Lung (tissue), 12 donors: Measurements from ENCODE around the gene RNF152. TPM values are rescaled to one million over a fixed set of nuclear protein-coding genes. Genes with fewer than 3 reads are reported as not detected.

Source experiments
- ATAC-seq: fragments of 200-7000 bp; cut with Tn5 transposase; one replicate; pipeline ENCODE4 v1.9.1; 2020; ENCODE audit warnings: moderate number of reproducible peaks; ENCODE audit not compliant: insufficient read depth, low FRiP score
- DNase-seq, 3 donors: peaks; one replicate each; pipeline ENCODE4 v3.0.0-alpha.2; 2013 to 2017
- H3K27ac ChIP-seq, 2 donors: one replicate each; pipeline ENCODE4 v1.5.1; 2013; ENCODE audit warnings: mild to moderate bottlenecking in 2 of 2, moderate library complexity in 2 of 2, control low read depth in 1 of 2, inconsistent platforms in 1 of 2, low read depth in 1 of 2, low read length in 1 of 2
- H3K27me3 ChIP-seq, 3 donors: one replicate each; pipeline ENCODE4 v1.5.1; 2013; ENCODE audit warnings: low read length in 2 of 3; ENCODE audit not compliant: control insufficient read depth in 3 of 3, insufficient read depth in 3 of 3
- H3K36me3 ChIP-seq, 4 donors: one replicate each; pipeline ENCODE4 v1.5.1; 2013; ENCODE audit warnings: low read length in 4 of 4, mild to moderate bottlenecking in 1 of 4, moderate library complexity in 1 of 4; ENCODE audit not compliant: control insufficient read depth in 4 of 4, insufficient read depth in 4 of 4
- H3K4me1 ChIP-seq, 5 donors: one replicate each; pipeline ENCODE4 v1.5.1; 2013; ENCODE audit warnings: low read length in 5 of 5, mild to moderate bottlenecking in 2 of 5, moderate library complexity in 1 of 5; ENCODE audit not compliant: control insufficient read depth in 5 of 5, insufficient read depth in 5 of 5
- H3K4me3 ChIP-seq: one replicate; pipeline ENCODE4 v1.5.1; 2013; ENCODE audit warnings: mild to moderate bottlenecking, control low read depth, moderate library complexity
- H3K9ac ChIP-seq, 2 donors: one replicate each; pipeline ENCODE4 v1.5.1; 2013; ENCODE audit warnings: low read length in 2 of 2, control low read depth in 1 of 2; ENCODE audit not compliant: insufficient read depth in 1 of 2
- H3K9me3 ChIP-seq, 4 donors: one replicate each; pipeline ENCODE4 v1.5.1; 2013; ENCODE audit warnings: low read length in 3 of 4, mild to moderate bottlenecking in 1 of 4, moderate library complexity in 1 of 4; ENCODE audit not compliant: control insufficient read depth in 4 of 4, insufficient read depth in 3 of 4
- WGBS, 2 donors: extraction: QIAGEN DNeasy Blood & Tissue Kit; methylation state at CpG; one replicate each; pipeline ENCODE4 v1.1.7; 2013; 5-methylcytosine and 5-hydroxymethylcytosine counted together
- polyA plus RNA-seq, 2 donors: library from polyadenylated mRNA; stranded (reverse); fragments of 200-250 nt; gene quantifications; one replicate each; pipeline ENCODE4 v1.2.1, GENCODE V29; 2013
- total RNA-seq, 2 donors: library from RNA; depleted of rRNA in 1 of 2; stranded (reverse); fragments of >200 nt in 1 of 2; gene quantifications; one replicate each; pipeline ENCODE4 v1.2.1, GENCODE V29; 2014 to 2021
- TF ChIP-seq, protein P1 (sequence below): IDR thresholded peaks from 2 replicates; pipeline ENCODE4 v1.5.1; 2012; ENCODE audit warnings: mild to moderate bottlenecking; ENCODE audit errors: control extremely low read depth, extremely low read depth
- donor health status: control.
- donor health status: control.
- donor health status: Bipolar disorder and iron deficiency.
- donor health status: healthy.
- donor health status: DM: yes; HTN: yes; CAD: no.

Gene RNF152
- total and polyA plus RNA-seq, 4 donors, result 1.1 to 55.6 (median 9.6) TPM

- Histone ChIP-seq H3K27me3 (no peaks in the 10 kb centered on the region), H3K9me3 (peaks cover 0 to 5% (median 0%) of the 10 kb centered on the region in 4 donors), H3K4me1 (peaks cover 0 to 12% (median 6%) of the 10 kb centered on the region in 5 donors), H3K36me3 (peaks cover 0 to 1% (median 0%) of the 10 kb centered on the region in 4 donors), H3K9ac (no peak overlapping the region), H3K4me3 (no peak overlapping the region), H3K27ac (peak overlapping the region in 1 of 2 donors; percentile 14)
- WGBS, 2 donors, result 74 to 77% methylated on average over 3 of the region's 3 CpGs
- TF ChIP-seq, protein P1, sequence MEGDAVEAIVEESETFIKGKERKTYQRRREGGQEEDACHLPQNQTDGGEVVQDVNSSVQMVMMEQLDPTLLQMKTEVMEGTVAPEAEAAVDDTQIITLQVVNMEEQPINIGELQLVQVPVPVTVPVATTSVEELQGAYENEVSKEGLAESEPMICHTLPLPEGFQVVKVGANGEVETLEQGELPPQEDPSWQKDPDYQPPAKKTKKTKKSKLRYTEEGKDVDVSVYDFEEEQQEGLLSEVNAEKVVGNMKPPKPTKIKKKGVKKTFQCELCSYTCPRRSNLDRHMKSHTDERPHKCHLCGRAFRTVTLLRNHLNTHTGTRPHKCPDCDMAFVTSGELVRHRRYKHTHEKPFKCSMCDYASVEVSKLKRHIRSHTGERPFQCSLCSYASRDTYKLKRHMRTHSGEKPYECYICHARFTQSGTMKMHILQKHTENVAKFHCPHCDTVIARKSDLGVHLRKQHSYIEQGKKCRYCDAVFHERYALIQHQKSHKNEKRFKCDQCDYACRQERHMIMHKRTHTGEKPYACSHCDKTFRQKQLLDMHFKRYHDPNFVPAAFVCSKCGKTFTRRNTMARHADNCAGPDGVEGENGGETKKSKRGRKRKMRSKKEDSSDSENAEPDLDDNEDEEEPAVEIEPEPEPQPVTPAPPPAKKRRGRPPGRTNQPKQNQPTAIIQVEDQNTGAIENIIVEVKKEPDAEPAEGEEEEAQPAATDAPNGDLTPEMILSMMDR, result no peak
- DNase-seq, result no peak
- no peak for ATAC-seq
Measured at GRCh38 chr18:61850756-61851155, 42.1 kb downstream of the RNF152 start.

DNA sequence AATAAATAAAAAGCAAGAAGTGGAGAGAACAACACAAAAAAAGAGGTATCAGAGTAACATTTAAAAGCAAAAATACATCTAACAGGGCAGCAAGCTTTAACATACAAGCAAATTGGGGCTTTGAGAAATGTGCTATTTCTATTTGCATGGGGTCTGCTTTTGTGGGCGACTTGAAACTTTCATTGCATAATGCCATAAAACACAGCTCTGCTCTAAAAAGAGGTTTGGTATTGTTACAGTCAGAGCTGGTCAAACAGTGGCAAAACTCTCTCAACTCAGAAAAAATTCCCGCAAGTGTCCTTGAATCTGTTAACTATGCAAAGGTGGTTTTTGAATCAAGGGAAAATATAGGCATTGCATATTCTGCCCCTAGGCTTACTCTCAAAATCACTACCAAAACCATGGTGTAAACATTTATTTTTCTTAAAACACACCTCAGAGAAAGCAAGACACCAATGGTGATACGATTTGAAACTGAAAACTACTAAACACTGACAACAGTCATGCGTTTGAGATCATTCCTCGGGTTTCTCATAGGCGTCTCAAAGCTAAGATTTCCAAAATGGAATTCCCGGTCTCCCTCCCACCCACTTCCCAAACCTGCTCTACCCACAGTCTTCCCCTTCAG is 45.5 kb downstream of the RNF152 start:
- ATAC-seq (no peak), DNase-seq (no peak)
- TF ChIP-seq, protein P1, result no peak
- Histone ChIP-seq H3K4me3 (no peak overlapping the region), H3K4me1 (peaks cover 0 to 7% (median 0%) of the 10 kb centered on the region in 5 donors), H3K36me3 (peaks cover 0 to 2% (median 0%) of the 10 kb centered on the region in 4 donors), H3K9ac (no peak overlapping the region), H3K9me3 (peaks cover 0 to 5% (median 0%) of the 10 kb centered on the region in 4 donors), H3K27me3 (no peaks in the 10 kb centered on the region), H3K27ac (no peak overlapping the region)
- WGBS, 2 donors, result 73 to 81% methylated on average over 7 of the region's 7 CpGs

DNA sequence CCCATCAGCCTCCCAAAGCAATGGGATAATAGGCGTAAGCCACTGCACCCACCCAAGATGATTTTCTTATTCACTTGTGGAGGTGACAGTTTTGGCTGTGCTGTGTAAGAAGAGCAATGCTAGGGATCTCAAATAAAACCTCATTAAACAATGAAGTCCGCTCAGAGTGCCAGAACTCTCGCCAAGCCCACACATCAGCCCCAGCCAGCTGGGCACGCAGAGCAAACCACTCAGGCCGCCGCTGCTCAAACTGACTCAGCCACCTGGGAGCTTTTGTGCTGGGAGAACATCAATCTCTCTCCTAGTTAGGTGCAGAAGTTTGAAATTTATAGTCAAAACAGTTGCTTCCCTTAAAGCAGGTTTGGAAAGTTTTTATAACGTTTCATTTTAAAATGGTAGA is 47.6 kb downstream of the RNF152 start:
- TF ChIP-seq, protein P1, result no peak
- WGBS, 2 donors, result 89 to 90% methylated on average over 7 of the region's 7 CpGs
- peaks cover 0 to 1% (median 0%) of the 10 kb centered on the region in 4 donors for H3K36me3 ChIP-seq
- no peaks in the 10 kb centered on the region for H3K27me3 ChIP-seq
- ATAC-seq (no peak), DNase-seq (no peak)
- peaks cover 0 to 3% (median 0%) of the 10 kb centered on the region in 5 donors for H3K4me1 ChIP-seq
- no peak overlapping the region for H3K27ac ChIP-seq
- H3K4me3 ChIP-seq, result no peak overlapping the region
- no peak overlapping the region for H3K9ac ChIP-seq
- H3K9me3 ChIP-seq, result peaks cover 0 to 3% (median 0%) of the 10 kb centered on the region in 4 donors
